HEK293 (cell line): ENCODE measurements around the gene GBX2.

ENCODE experiments used
- CTCF ChIA-PET: fragments of 350-600 bp; formaldehyde crosslinking; extraction: SDS; loops from one replicate; lab custom pipeline; 2021; ENCODE audit warnings: antibody characterized with exemption; lab: Yijun Ruan, JAX
- POLR2A ChIA-PET: fragments of 300-600 bp; formaldehyde crosslinking; extraction: SDS; loops from one replicate; lab custom pipeline; 2020; ENCODE audit warnings: antibody characterized with exemption, inconsistent platforms; lab: Yijun Ruan, JAX
- H3K27ac ChIP-seq: fragments of 200-500 bp; sonication (Bioruptor generic); 2 replicates; pipeline ENCODE4 v1.5.1; 2014; ENCODE audit warnings: low read depth, low read length, control low read depth, inconsistent platforms; ENCODE audit errors: extremely low read depth
- H3K36me3 ChIP-seq, 2 experiments: fragments of 200-500 bp in 1 of 2; sonication (Bioruptor generic) in 1 of 2; 1 replicate in 1 of 2; 2 replicates in 1 of 2; pipeline ENCODE4 v1.5.1; 2014 to 2017; ENCODE audit warnings: inconsistent platforms in 2 of 2, low read length in 2 of 2; ENCODE audit not compliant: control insufficient read depth in 2 of 2, insufficient read depth in 1 of 2
- H3K4me1 ChIP-seq: fragments of 200-500 bp; sonication (Bioruptor generic); 2 replicates; pipeline ENCODE4 v1.5.1; 2014; ENCODE audit warnings: mild to moderate bottlenecking, low read length, inconsistent platforms; ENCODE audit not compliant: control insufficient read depth, insufficient read depth
- H3K4me3 ChIP-seq: 2 replicates; pipeline ENCODE4 v1.5.1; 2011; ENCODE audit warnings: low read depth, mild to moderate bottlenecking, control low read depth, low read length, moderate library complexity
- H3K9me3 ChIP-seq: fragments of 200-500 bp; sonication (Bioruptor generic); 2 replicates; pipeline ENCODE4 v1.5.1; 2014; ENCODE audit warnings: low read depth, low read length, inconsistent platforms; ENCODE audit not compliant: control insufficient read depth, insufficient read depth
- BCL11B ChIP-seq: fragments of 450-650 bp; formaldehyde crosslinking; IDR thresholded peaks from 2 replicates; pipeline ENCODE4 v1.5.1; 2016; ENCODE audit warnings: low read depth, missing biosample characterization, missing genetic modification characterization
- GLIS1 ChIP-seq: fragments of 450-650 bp; formaldehyde crosslinking; IDR thresholded peaks from 2 replicates; pipeline ENCODE4 v1.5.1; 2016; ENCODE audit warnings: missing biosample characterization, missing genetic modification characterization
- INSM2 ChIP-seq: fragments of 450-650 bp; formaldehyde crosslinking; IDR thresholded peaks from 2 replicates; pipeline ENCODE4 v1.5.1; 2016; ENCODE audit warnings: missing biosample characterization, missing genetic modification characterization
- KLF1 ChIP-seq: fragments of 450-650 bp; formaldehyde crosslinking; IDR thresholded peaks from 2 replicates; pipeline ENCODE4 v1.5.1; 2016; ENCODE audit warnings: missing biosample characterization, missing genetic modification characterization
- KLF16 ChIP-seq: fragments of 450-650 bp; formaldehyde crosslinking; IDR thresholded peaks from 2 replicates; pipeline ENCODE4 v1.5.1; 2017; ENCODE audit warnings: missing biosample characterization, missing genetic modification characterization
- OVOL3 ChIP-seq: fragments of 450-650 bp; formaldehyde crosslinking; IDR thresholded peaks from 2 replicates; pipeline ENCODE4 v1.5.1; 2016; ENCODE audit warnings: missing biosample characterization, missing genetic modification characterization
- PATZ1 ChIP-seq: fragments of 450-650 bp; formaldehyde crosslinking; IDR thresholded peaks from 2 replicates; pipeline ENCODE4 v1.5.1; 2016; ENCODE audit warnings: missing biosample characterization, missing genetic modification characterization
- SCRT1 ChIP-seq: fragments of 450-650 bp; formaldehyde crosslinking; IDR thresholded peaks from 2 replicates; pipeline ENCODE4 v1.5.1; 2016; ENCODE audit warnings: missing biosample characterization, missing genetic modification characterization, borderline replicate concordance
- SP2 ChIP-seq: fragments of 450-650 bp; formaldehyde crosslinking; IDR thresholded peaks from 2 replicates; pipeline ENCODE4 v1.5.1; 2016; ENCODE audit warnings: missing biosample characterization, missing genetic modification characterization
- WT1 ChIP-seq: fragments of 450-650 bp; formaldehyde crosslinking; IDR thresholded peaks from 2 replicates; pipeline ENCODE4 v1.5.1; 2016; ENCODE audit warnings: missing biosample characterization, missing genetic modification characterization
- ZBTB17 ChIP-seq: fragments of 450-650 bp; formaldehyde crosslinking; IDR thresholded peaks from 2 replicates; pipeline ENCODE4 v1.5.1; 2016; ENCODE audit warnings: missing biosample characterization, missing genetic modification characterization
- ZBTB26 ChIP-seq: fragments of 450-650 bp; formaldehyde crosslinking; optimal IDR thresholded peaks from 2 replicates; pipeline ENCODE3; 2016; ENCODE audit warnings: missing biosample characterization, mild to moderate bottlenecking, missing genetic modification characterization
- ZBTB8A ChIP-seq: fragments of 450-650 bp; formaldehyde crosslinking; IDR thresholded peaks from 2 replicates; pipeline ENCODE4 v1.5.1; 2016; ENCODE audit warnings: missing biosample characterization, missing genetic modification characterization
- ZNF221 ChIP-seq: fragments of 450-650 bp; formaldehyde crosslinking; IDR thresholded peaks from 2 replicates; pipeline ENCODE4 v1.5.1; 2017; ENCODE audit warnings: missing biosample characterization, missing genetic modification characterization, borderline replicate concordance
- ZNF239 ChIP-seq: fragments of 450-650 bp; formaldehyde crosslinking; IDR thresholded peaks from 2 replicates; pipeline ENCODE4 v1.5.1; 2016; ENCODE audit warnings: missing biosample characterization, missing genetic modification characterization
- ZNF302 ChIP-seq: fragments of 450-650 bp; formaldehyde crosslinking; IDR thresholded peaks from 2 replicates; pipeline ENCODE4 v1.5.1; 2016; ENCODE audit warnings: missing biosample characterization, missing genetic modification characterization, low read depth
- ZNF521 ChIP-seq: fragments of 450-650 bp; formaldehyde crosslinking; IDR thresholded peaks from 2 replicates; pipeline ENCODE4 v1.5.1; 2017; ENCODE audit warnings: missing biosample characterization, mild to moderate bottlenecking, missing genetic modification characterization
- ZNF529 ChIP-seq: fragments of 450-650 bp; formaldehyde crosslinking; IDR thresholded peaks from 2 replicates; pipeline ENCODE4 v1.5.1; 2017; ENCODE audit warnings: missing genetic modification characterization, missing biosample characterization; ENCODE audit not compliant: insufficient replicate concordance
- ZNF600 ChIP-seq: fragments of 450-650 bp; formaldehyde crosslinking; IDR thresholded peaks from 2 replicates; pipeline ENCODE4 v1.5.1; 2016; ENCODE audit warnings: missing biosample characterization, missing genetic modification characterization
- ZNF777 ChIP-seq: fragments of 450-650 bp; formaldehyde crosslinking; IDR thresholded peaks from 2 replicates; pipeline ENCODE4 v1.5.1; 2017; ENCODE audit warnings: missing biosample characterization, missing genetic modification characterization, borderline replicate concordance
- ZNF785 ChIP-seq: fragments of 450-650 bp; formaldehyde crosslinking; IDR thresholded peaks from 2 replicates; pipeline ENCODE4 v1.5.1; 2016; ENCODE audit warnings: missing biosample characterization, missing genetic modification characterization
- ZXDB ChIP-seq: fragments of 450-650 bp; formaldehyde crosslinking; IDR thresholded peaks from 2 replicates; pipeline ENCODE4 v1.5.1; 2016; ENCODE audit warnings: missing biosample characterization, missing genetic modification characterization

GBX2 gene

GRCh38 chr2:236168110-236169080 is at the start of gene GBX2:
TSS of gene GBX2 (minus strand) at chr2:236168386. CDS start at chr2:236167971, 415 bp downstream.
- Histone ChIP-seq H3K4me3 (peak within 1 kb of the TSS; percentile 74), H3K4me1 (no peaks in the 10 kb centered on the region; the same call in 1 of the 2 replicates), H3K9me3 (no peaks in the 10 kb centered on the region), H3K36me3 (peaks cover 0 to 32% of the 10 kb centered on the region in 2 experiments; a peak in 1 of 3 replicates), H3K27ac (peak within 1 kb of the TSS; percentile 60; the same call in 1 of the 2 replicates)
- POLR2A ChIA-PET = interaction anchor here (0.8 to 1.0 kb wide), 3 partner anchors 10 to 20 kb away, joined by 3 to 5 read pairs (median 3); no protein-coding TSS in a partner anchor
- CTCF ChIA-PET = interaction anchor here (0.6 to 1.3 kb wide), 5 partner anchors 9 to 965 kb away, joined by 3 to 10 read pairs (median 4); no protein-coding TSS in a partner anchor
- TF ChIP-seq KLF1 (tag by site-specific recombination) = peak; percentile 8; the same call in 1 of the 2 replicates
- peak; percentile 52 for TF ChIP-seq ZBTB26 (tag by site-specific recombination)
- TF ChIP-seq KLF16 (tag by site-specific recombination) = 0 out of 2 replicates have a peak, but pooled peaks have one; percentile 20
- TF ChIP-seq ZNF600 (tag by site-specific recombination) = peak; percentile 50; the same call in 1 of the 2 replicates
- no peak for TF ChIP-seq ZBTB17 (tag by site-specific recombination)
- TF ChIP-seq SCRT1 (tag by site-specific recombination) = no peak
- TF ChIP-seq ZNF221 = no peak
- TF ChIP-seq SP2 = peak; percentile 49
- no peak for TF ChIP-seq ZNF777
- TF ChIP-seq ZBTB8A (tag by site-specific recombination) = peak; percentile 66

- POLR2A ChIA-PET = no interaction called here
- TF ChIP-seq ZNF529 (tag by site-specific recombination) = no peak
- no peak for TF ChIP-seq SCRT1 (tag by site-specific recombination)
- TF ChIP-seq ZNF302 (tag by site-specific recombination) = no peak
- TF ChIP-seq GLIS1 (tag by site-specific recombination) = no peak
- TF ChIP-seq BCL11B = no peak
- TF ChIP-seq WT1 (tag by site-specific recombination) = no peak
- TF ChIP-seq PATZ1 (tag by site-specific recombination) = no peak
- TF ChIP-seq ZNF785 = no peak
- TF ChIP-seq INSM2 (tag by site-specific recombination) = no peak
- TF ChIP-seq ZNF239 (tag by site-specific recombination) = no peak
- TF ChIP-seq OVOL3 (tag by site-specific recombination) = no peak
- TF ChIP-seq ZNF521 (tag by site-specific recombination) = no peak
- TF ChIP-seq ZXDB (tag by site-specific recombination) = no peak
- CTCF ChIA-PET = interaction anchor here (1.2 kb wide), 1 partner anchor 439 kb away, joined by 3 read pairs; no protein-coding TSS in a partner anchor
These were observed 49.7 kb upstream of the GBX2 start for GRCh38 chr2:236217926-236218325.

More at GRCh38 chr2:236217926-236218325, 49.7 kb upstream of the GBX2 start:
- Histone ChIP-seq H3K36me3 (peaks cover 0 to 5% of the 10 kb centered on the region in 2 experiments; a peak in 1 of 3 replicates), H3K4me1 (no peaks in the 10 kb centered on the region), H3K9me3 (no peaks in the 10 kb centered on the region), H3K27ac (no peak overlapping the region), H3K4me3 (no peak overlapping the region)
